IPS-15b (cell line): ENCODE measurements around the gene RPL13.

Experiments
- H3K27me3 ChIP-seq: one replicate; pipeline ENCODE4 v1.6.1; 2013; ENCODE audit warnings: low read length; ENCODE audit not compliant: control insufficient read depth, insufficient read depth
- H3K36me3 ChIP-seq: one replicate; pipeline ENCODE4 v1.6.1; 2013; ENCODE audit warnings: low read length; ENCODE audit not compliant: control insufficient read depth, insufficient read depth
- H3K4me1 ChIP-seq: one replicate; pipeline ENCODE4 v1.6.1; 2013; ENCODE audit warnings: mild to moderate bottlenecking, low read length; ENCODE audit not compliant: control insufficient read depth, insufficient read depth
- H3K4me3 ChIP-seq: one replicate; pipeline ENCODE4 v1.5.1; 2013; ENCODE audit warnings: low read depth, low read length
- H3K9ac ChIP-seq: one replicate; pipeline ENCODE4 v1.6.1; 2013; ENCODE audit warnings: low read depth, mild to moderate bottlenecking, low read length
- H3K9me3 ChIP-seq: one replicate; pipeline ENCODE4 v1.6.1; 2013; ENCODE audit warnings: mild to moderate bottlenecking, low read length; ENCODE audit not compliant: control insufficient read depth, insufficient read depth

Gene RPL13

GRCh38 chr16:89555265-89555664 lies 5.2 kb upstream of the RPL13 start:
- Histone ChIP-seq H3K4me1 (no peaks in the 10 kb centered on the region), H3K4me3 (no peak overlapping the region), H3K27me3 (no peaks in the 10 kb centered on the region), H3K36me3 (peaks cover 48% of the 10 kb centered on the region), H3K9ac (no peak overlapping the region), H3K9me3 (no peaks in the 10 kb centered on the region)

GRCh38 chr16:89555780-89556179 lies 4.7 kb upstream of the RPL13 start:
- no peaks in the 10 kb centered on the region for H3K4me1 ChIP-seq
- H3K9me3 ChIP-seq: no peaks in the 10 kb centered on the region
- peaks cover 48% of the 10 kb centered on the region for H3K36me3 ChIP-seq
- no peak overlapping the region for H3K4me3 ChIP-seq
- no peaks in the 10 kb centered on the region for H3K27me3 ChIP-seq
- no peak overlapping the region for H3K9ac ChIP-seq

GRCh38 chr16:89556750-89557689 lies 3.5 kb upstream of the RPL13 start:
- H3K9ac ChIP-seq: no peak overlapping the region
- H3K4me1 ChIP-seq: no peaks in the 10 kb centered on the region
- peaks cover 51% of the 10 kb centered on the region for H3K36me3 ChIP-seq
- H3K4me3 ChIP-seq: no peak overlapping the region
- no peaks in the 10 kb centered on the region for H3K27me3 ChIP-seq
- H3K9me3 ChIP-seq: no peaks in the 10 kb centered on the region

- Histone ChIP-seq H3K9me3 (no peaks in the 10 kb centered on the region), H3K4me3 (no peak overlapping the region), H3K27me3 (no peaks in the 10 kb centered on the region), H3K36me3 (peaks cover 55% of the 10 kb centered on the region), H3K9ac (no peak overlapping the region), H3K4me1 (no peaks in the 10 kb centered on the region)
These were observed 2.6 kb upstream of the RPL13 start for GRCh38 chr16:89557690-89558490.

GRCh38 chr16:89561142-89561883 lies 831 bp downstream of the RPL13 start:
- H3K36me3 ChIP-seq: peaks cover 49% of the 10 kb centered on the region
- peak overlapping the region; percentile 84 for H3K9ac ChIP-seq
- H3K4me1 ChIP-seq: peaks cover 8% of the 10 kb centered on the region
- H3K9me3 ChIP-seq: no peaks in the 10 kb centered on the region
- H3K4me3 ChIP-seq: peak overlapping the region; percentile 60
- no peaks in the 10 kb centered on the region for H3K27me3 ChIP-seq

- H3K27me3 ChIP-seq: no peaks in the 10 kb centered on the region
- H3K9me3 ChIP-seq: no peaks in the 10 kb centered on the region
- peaks cover 42% of the 10 kb centered on the region for H3K36me3 ChIP-seq
- H3K4me3 ChIP-seq: peak overlapping the region; percentile 60
- peak overlapping the region; percentile 84 for H3K9ac ChIP-seq
- peaks cover 8% of the 10 kb centered on the region for H3K4me1 ChIP-seq
These were observed 1.6 kb downstream of the RPL13 start for GRCh38 chr16:89561884-89562599.

- no peak overlapping the region for H3K9ac ChIP-seq
- peaks cover 8% of the 10 kb centered on the region for H3K4me1 ChIP-seq
- peaks cover 38% of the 10 kb centered on the region for H3K36me3 ChIP-seq
- no peak overlapping the region for H3K4me3 ChIP-seq
- no peaks in the 10 kb centered on the region for H3K9me3 ChIP-seq
- no peaks in the 10 kb centered on the region for H3K27me3 ChIP-seq
These were observed 2.5 kb downstream of the RPL13 start for GRCh38 chr16:89562939-89563338.

- Histone ChIP-seq H3K27me3 (no peaks in the 10 kb centered on the region), H3K4me3 (peak overlapping the region; percentile 27), H3K4me1 (peaks cover 8% of the 10 kb centered on the region), H3K9ac (peak overlapping the region; percentile 24), H3K9me3 (no peaks in the 10 kb centered on the region), H3K36me3 (peaks cover 38% of the 10 kb centered on the region)
These were observed 3.3 kb downstream of the RPL13 start for GRCh38 chr16:89563639-89564392.

- peaks cover 38% of the 10 kb centered on the region for H3K36me3 ChIP-seq
- no peaks in the 10 kb centered on the region for H3K9me3 ChIP-seq
These were observed 4.2 kb downstream of the RPL13 start for GRCh38 chr16:89564476-89565255.

GRCh38 chr16:89565256-89565505 lies 4.7 kb downstream of the RPL13 start:
- Histone ChIP-seq H3K36me3 (peaks cover 38% of the 10 kb centered on the region), H3K9me3 (no peaks in the 10 kb centered on the region), H3K9ac (peak overlapping the region; percentile 39), H3K4me3 (peak overlapping the region; percentile 60), H3K27me3 (no peaks in the 10 kb centered on the region), H3K4me1 (peaks cover 8% of the 10 kb centered on the region)

More at GRCh38 chr16:89564476-89565255, 4.2 kb downstream of the RPL13 start:
- H3K4me3 ChIP-seq: peak overlapping the region; percentile 27
- H3K27me3 ChIP-seq: no peaks in the 10 kb centered on the region
- peaks cover 8% of the 10 kb centered on the region for H3K4me1 ChIP-seq
- peak overlapping the region; percentile 70 for H3K9ac ChIP-seq
